IPS-18a (cell line): ENCODE data around the gene PLCD4.

Experiments used
- H3K27ac ChIP-seq: one replicate; pipeline ENCODE4 v1.5.1; 2013; ENCODE audit warnings: low read length
- H3K27me3 ChIP-seq: one replicate; pipeline ENCODE4 v1.6.1; 2013; ENCODE audit warnings: mild to moderate bottlenecking, low read length; ENCODE audit not compliant: control insufficient read depth, insufficient read depth
- H3K36me3 ChIP-seq: one replicate; pipeline ENCODE4 v1.6.1; 2013; ENCODE audit warnings: low read depth, low read length; ENCODE audit not compliant: control insufficient read depth
- H3K4me1 ChIP-seq: one replicate; pipeline ENCODE4 v1.6.1; 2013; ENCODE audit warnings: low read depth, low read length; ENCODE audit not compliant: control insufficient read depth
- H3K4me3 ChIP-seq: one replicate; pipeline ENCODE4 v1.5.1; 2013; ENCODE audit warnings: low read length
- H3K9ac ChIP-seq: one replicate; pipeline ENCODE4 v1.6.1; 2013; ENCODE audit warnings: mild to moderate bottlenecking, low read length, moderate library complexity
- H3K9me3 ChIP-seq: one replicate; pipeline ENCODE4 v1.6.1; 2013; ENCODE audit warnings: low read depth, low read length; ENCODE audit not compliant: control insufficient read depth

PLCD4 gene

GRCh38 chr2:218607436-218608115 is at the start of gene PLCD4:
Gene PLCD4 (plus strand): TSS chr2:218607899. CDS start chr2:218615740, 7,841 bp downstream.
- H3K36me3 ChIP-seq, result no peaks in the 10 kb centered on the region
- no peaks in the 10 kb centered on the region for H3K9me3 ChIP-seq
- no peaks in the 10 kb centered on the region for H3K27me3 ChIP-seq
- no peak within 1 kb of the TSS for H3K27ac ChIP-seq
- no peak within 1 kb of the TSS for H3K9ac ChIP-seq
- H3K4me3 ChIP-seq, result no peak within 1 kb of the TSS
- H3K4me1 ChIP-seq, result peaks cover 9% of the 10 kb centered on the region

GRCh38 chr2:218557941-218558340 is 49.8 kb upstream of the PLCD4 start:
- peaks cover 68% of the 10 kb centered on the region for H3K36me3 ChIP-seq
- no peak overlapping the region for H3K4me3 ChIP-seq
- H3K4me1 ChIP-seq, result peaks cover 17% of the 10 kb centered on the region
- no peak overlapping the region for H3K27ac ChIP-seq
- H3K9ac ChIP-seq, result no peak overlapping the region
- H3K27me3 ChIP-seq, result no peaks in the 10 kb centered on the region
- no peaks in the 10 kb centered on the region for H3K9me3 ChIP-seq

- Histone ChIP-seq H3K27me3 (no peaks in the 10 kb centered on the region), H3K27ac (no peak overlapping the region), H3K9ac (no peak overlapping the region), H3K4me1 (peaks cover 17% of the 10 kb centered on the region), H3K9me3 (no peaks in the 10 kb centered on the region), H3K36me3 (peaks cover 58% of the 10 kb centered on the region), H3K4me3 (no peak overlapping the region)
Measured at GRCh38 chr2:218558986-218559385, 48.7 kb upstream of the PLCD4 start.

- Histone ChIP-seq H3K4me1 (peaks cover 9% of the 10 kb centered on the region), H3K4me3 (no peak overlapping the region), H3K36me3 (peaks cover 39% of the 10 kb centered on the region), H3K27ac (no peak overlapping the region), H3K9me3 (no peaks in the 10 kb centered on the region), H3K9ac (no peak overlapping the region), H3K27me3 (no peaks in the 10 kb centered on the region)
Measured at GRCh38 chr2:218564056-218564455, 43.6 kb upstream of the PLCD4 start.

- Histone ChIP-seq H3K4me3 (no peak overlapping the region), H3K9ac (no peak overlapping the region), H3K27me3 (no peaks in the 10 kb centered on the region), H3K9me3 (no peaks in the 10 kb centered on the region), H3K36me3 (peaks cover 24% of the 10 kb centered on the region), H3K27ac (no peak overlapping the region), H3K4me1 (peaks cover 23% of the 10 kb centered on the region)
Measured at GRCh38 chr2:218566296-218566695, 41.4 kb upstream of the PLCD4 start.

- Histone ChIP-seq H3K27me3 (no peaks in the 10 kb centered on the region), H3K36me3 (peaks cover 19% of the 10 kb centered on the region), H3K4me3 (peak overlapping the region; percentile 85), H3K4me1 (peaks cover 23% of the 10 kb centered on the region), H3K27ac (no peak overlapping the region), H3K9ac (peak overlapping the region; percentile 98), H3K9me3 (no peaks in the 10 kb centered on the region)
Measured at GRCh38 chr2:218567797-218568189, 39.9 kb upstream of the PLCD4 start.

GRCh38 chr2:218568190-218569037 is 39.3 kb upstream of the PLCD4 start, which contains the start of the genes CNOT9 and USP37:
Gene CNOT9 (plus strand): TSS chr2:218568839. CDS start chr2:218568955, 116 bp downstream.
Gene USP37 (minus strand): TSS chr2:218568351. CDS start chr2:218558653, 9,698 bp downstream.
- peak within 1 kb of the TSS; percentile 98 for H3K9ac ChIP-seq
- peaks cover 20% of the 10 kb centered on the region for H3K36me3 ChIP-seq
- peaks cover 23% of the 10 kb centered on the region for H3K4me1 ChIP-seq
- H3K4me3 ChIP-seq, result peak within 1 kb of the TSS; percentile 85
- peak within 1 kb of the TSS; percentile 99 for H3K27ac ChIP-seq
- H3K27me3 ChIP-seq, result no peaks in the 10 kb centered on the region
- no peaks in the 10 kb centered on the region for H3K9me3 ChIP-seq

- Histone ChIP-seq H3K9ac (peak overlapping the region; percentile 98), H3K4me1 (peaks cover 23% of the 10 kb centered on the region), H3K9me3 (no peaks in the 10 kb centered on the region), H3K27ac (peak overlapping the region; percentile 99), H3K36me3 (peaks cover 21% of the 10 kb centered on the region), H3K4me3 (peak overlapping the region; percentile 85), H3K27me3 (no peaks in the 10 kb centered on the region)
Measured at GRCh38 chr2:218569038-218569431, 38.7 kb upstream of the PLCD4 start.

GRCh38 chr2:218569661-218570500 is 37.8 kb upstream of the PLCD4 start:
- H3K27ac ChIP-seq, result peak overlapping the region; percentile 99

GRCh38 chr2:218570850-218571249 is 36.8 kb upstream of the PLCD4 start:
- peaks cover 23% of the 10 kb centered on the region for H3K4me1 ChIP-seq
- no peaks in the 10 kb centered on the region for H3K27me3 ChIP-seq
- peak overlapping the region; percentile 85 for H3K4me3 ChIP-seq
- no peak overlapping the region for H3K27ac ChIP-seq
- H3K36me3 ChIP-seq, result peaks cover 25% of the 10 kb centered on the region
- no peak overlapping the region for H3K9ac ChIP-seq
- no peaks in the 10 kb centered on the region for H3K9me3 ChIP-seq

More at GRCh38 chr2:218569661-218570500, 37.8 kb upstream of the PLCD4 start:
- Histone ChIP-seq H3K4me3 (peak overlapping the region; percentile 85), H3K36me3 (peaks cover 27% of the 10 kb centered on the region), H3K4me1 (peaks cover 23% of the 10 kb centered on the region), H3K9me3 (no peaks in the 10 kb centered on the region), H3K27me3 (no peaks in the 10 kb centered on the region), H3K9ac (peak overlapping the region; percentile 98)

- Histone ChIP-seq H3K36me3 (peaks cover 36% of the 10 kb centered on the region), H3K4me3 (no peak overlapping the region), H3K4me1 (peaks cover 13% of the 10 kb centered on the region), H3K27ac (no peak overlapping the region), H3K9ac (no peak overlapping the region), H3K9me3 (no peaks in the 10 kb centered on the region), H3K27me3 (no peaks in the 10 kb centered on the region)
Measured at GRCh38 chr2:218576854-218577253, 30.8 kb upstream of the PLCD4 start.
